HepG2 (cell line): ENCODE data around the gene IST1. TPM values are rescaled to one million over a fixed set of nuclear protein-coding genes. Genes with fewer than 3 reads are reported as not detected.
A peak's percentile ranks its signal among the peaks of the same experiment; 100 is the strongest.

ENCODE experiments used
- ARID2 ChIP-seq: sonication (generic); formaldehyde crosslinking; IDR thresholded peaks from 2 replicates; pipeline ENCODE4 v1.8.1; 2022; ENCODE audit warnings: mild to moderate bottlenecking, missing genetic modification reagents, borderline replicate concordance
- CERS6 ChIP-seq: sonication (generic); formaldehyde crosslinking; IDR thresholded peaks from 2 replicates; pipeline ENCODE4 v1.5.0; 2020; ENCODE audit warnings: missing genetic modification reagents
- FOXP4 ChIP-seq: sonication (generic); formaldehyde crosslinking; IDR thresholded peaks from 2 replicates; pipeline ENCODE4 v1.4.0; 2020; ENCODE audit warnings: missing genetic modification reagents
- GMEB1 ChIP-seq: sonication (generic); formaldehyde crosslinking; IDR thresholded peaks from 2 replicates; pipeline ENCODE4 v1.5.1; 2020; ENCODE audit warnings: missing genetic modification reagents, mild to moderate bottlenecking, borderline replicate concordance
- HMGXB4 ChIP-seq, 2 experiments: sonication (generic) in 1 of 2; formaldehyde crosslinking in 1 of 2; IDR thresholded peaks; 2 replicates each; pipeline versions ENCODE4 v1.4.0 to v1.6.1; 2018 to 2020; ENCODE audit warnings: missing genetic modification reagents in 2 of 2, borderline replicate concordance in 1 of 2, low read depth in 1 of 2, mild to moderate bottlenecking in 1 of 2, missing biosample characterization in 1 of 2
- HOXA7 ChIP-seq: sonication (generic); formaldehyde crosslinking; IDR thresholded peaks from 2 replicates; pipeline ENCODE4 v1.8.1; 2022; ENCODE audit warnings: mild to moderate bottlenecking, missing genetic modification reagents, moderate library complexity
- JUN ChIP-seq: sonication (generic); formaldehyde crosslinking; IDR thresholded peaks from 2 replicates; pipeline ENCODE4 v1.4.0; 2020; ENCODE audit warnings: mild to moderate bottlenecking, missing genetic modification reagents
- PAXIP1 ChIP-seq: sonication (generic); formaldehyde crosslinking; conservative IDR thresholded peaks from 2 replicates; pipeline ENCODE4 v1.4.0; 2020; ENCODE audit warnings: mild to moderate bottlenecking, missing genetic modification reagents, moderate library complexity
- PITX1 ChIP-seq: sonication (generic); formaldehyde crosslinking; IDR thresholded peaks from 2 replicates; pipeline ENCODE4 v1.5.1; 2020; ENCODE audit warnings: mild to moderate bottlenecking, missing genetic modification reagents
- REL ChIP-seq: sonication (generic); formaldehyde crosslinking; conservative IDR thresholded peaks from 2 replicates; pipeline ENCODE4 v1.8.0; 2022; ENCODE audit warnings: mild to moderate bottlenecking, missing genetic modification reagents, moderate library complexity
- SKIL ChIP-seq: sonication (generic); formaldehyde crosslinking; IDR thresholded peaks from 2 replicates; pipeline ENCODE4 v1.8.0; 2022; ENCODE audit warnings: missing genetic modification reagents, mild to moderate bottlenecking, moderate library complexity, borderline replicate concordance
- polyA plus RNA-seq, 8 experiments: library from polyadenylated mRNA; depleted of rRNA in 3 of 8; stranded (reverse) in 7 of 8; unstranded in 1 of 8; fragments of >200 nt; fragmentation: Illumina TruSeq in 4 of 8; extraction: Trizol in 4 of 8; gene quantifications; 2 replicates each; pipeline versions ENCODE4 v1.2.1 to v1.2.3, GENCODE V29; 2011 to 2016; ENCODE audit warnings: low read depth in 4 of 8, missing spikeins in 1 of 8, mixed read lengths in 1 of 8; ENCODE audit not compliant: insufficient read depth in 1 of 8
- total RNA-seq, 5 experiments: library from RNA; depleted of rRNA; stranded (reverse); fragments of >200 nt; fragmentation: Illumina TruSeq; extraction: Trizol; gene quantifications; 2 replicates each; pipeline ENCODE4 v1.2.3, GENCODE V29; 2016; ENCODE audit warnings: low read depth in 1 of 5

Gene IST1
- total and polyA plus RNA-seq, 2 of the 13 experiments (the other 11 are each of a cell fraction or from before 2014, with no cell fraction given) = 346 to 415 TPM

- TF ChIP-seq PAXIP1 (CRISPR knock-in tag) (0 out of 2 replicates have a peak, but pooled peaks have one; percentile 23), ARID2 (CRISPR knock-in tag) (peak; percentile 69; the same call in 1 of the 2 replicates), PITX1 (CRISPR knock-in tag) (peak; percentile 40; the same call in 1 of the 2 replicates), REL (CRISPR knock-in tag) (no peak), HOXA7 (CRISPR knock-in tag) (no peak), GMEB1 (peak; percentile 20; the same call in 1 of the 2 replicates), CERS6 (CRISPR knock-in tag) (no peak), JUN (0 out of 2 replicates have a peak, but pooled peaks have one; percentile 10), FOXP4 (CRISPR knock-in tag) (0 out of 2 replicates have a peak, but pooled peaks have one; percentile 44), SKIL (no peak), HMGXB4 (CRISPR knock-in tag; IDR thresholded peaks at IDR 0.05; ENCODE audit: borderline replicate concordance in 1 of 2, low read depth in 1 of 2) (peak; percentile 67 to 82; a peak in 3 of 4 replicates)
Observed at GRCh38 chr16:71961066-71962039, 66.0 kb downstream of the IST1 start (continued).
